Keratinocyte (primary cell): ENCODE data around the gene HSPE1.

Source experiments
- CTCF ChIP-seq, 3 experiments: IDR thresholded peaks in 1 of 3; conservative IDR thresholded peaks in 1 of 3; optimal IDR thresholded peaks in 1 of 3; 2 replicates in 2 of 3; 3 replicates in 1 of 3; pipeline versions ENCODE3 to v1.5.1; 2011; ENCODE audit warnings: low read length in 3 of 3, mild to moderate bottlenecking in 3 of 3, moderate library complexity in 2 of 3, control low read depth in 1 of 3, inconsistent platforms in 1 of 3; ENCODE audit not compliant: insufficient read depth in 2 of 3; ENCODE audit errors: extremely low read depth in 1 of 3
- EZH2 ChIP-seq: IDR thresholded peaks from one replicate; pipeline ENCODE4 v1.6.1; 2012; ENCODE audit warnings: inconsistent platforms, mild to moderate bottlenecking, low read length, moderate library complexity

GRCh38 chr2:197453123-197453913 is 46.9 kb upstream of the HSPE1 start, which contains the start of gene COQ10B:
- TF ChIP-seq EZH2 (no peak), CTCF (optimal IDR thresholded peaks at IDR 0.05 in 1 of 3, IDR thresholded peaks at IDR 0.05 in 1 of 3, conservative IDR thresholded peaks at IDR 0.05 in 1 of 3; ENCODE audit: extremely low read depth in 1 of 3, insufficient read depth in 2 of 3, low read length in 3 of 3) (peak in 2 of 3 experiments; percentile 17 to 47)
